H1 (cell line): ENCODE results near the gene SLX1B. TPM values are rescaled to one million over a fixed set of nuclear protein-coding genes. Genes with fewer than 3 reads are reported as not detected.
"Not testable (repeated sequence)": the region's sequence is repeated elsewhere in the genome, so short reads cannot be mapped to it uniquely, and the experiment has no call there.

ENCODE experiments used
- CTCF ChIA-PET: fragments of 300-600 bp; sonication (Branson Sonifier 250); formaldehyde crosslinking; loops from one replicate; lab custom pipeline; 2021; ENCODE audit not compliant: partially characterized antibody; lab: Charles Lee
- POLR2A ChIA-PET: fragments of 300-600 bp; sonication (Branson Sonifier 250); formaldehyde crosslinking; loops from one replicate; lab custom pipeline; 2021; ENCODE audit warnings: inconsistent platforms; ENCODE audit not compliant: partially characterized antibody; lab: Charles Lee
- DNase-seq, 2 experiments: peaks; one replicate each; pipeline versions ENCODE4 v3.0.0 to v3.0.0-alpha.2; 2010 to 2022; ENCODE audit warnings: low spot score in 2 of 2, low read depth in 1 of 2, mixed read lengths in 1 of 2
- FAIRE-seq: peaks from 2 replicates; lab custom pipeline; 2011; peaks lifted over from hg19 to GRCh38; lab: Jason Lieb, UNC
- H2AFZ ChIP-seq: 2 replicates; pipeline ENCODE4 v1.8.1; 2012; ENCODE audit warnings: low read length, inconsistent platforms
- H2AK5ac ChIP-seq: 2 replicates; pipeline ENCODE4 v1.6.1; 2013; ENCODE audit warnings: low read depth, low read length
- H2BK120ac ChIP-seq: replicated peaks from 2 replicates; pipeline ENCODE3; 2013; ENCODE audit warnings: low read depth, low read length, inconsistent platforms
- H2BK12ac ChIP-seq: 2 replicates; pipeline ENCODE4 v1.6.1; 2013; ENCODE audit warnings: low read depth, low read length
- H2BK15ac ChIP-seq: 2 replicates; pipeline ENCODE4 v1.6.1; 2013; ENCODE audit warnings: low read length
- H2BK20ac ChIP-seq: 2 replicates; pipeline ENCODE4 v1.6.1; 2013; ENCODE audit warnings: low read length
- H2BK5ac ChIP-seq: 2 replicates; pipeline ENCODE4 v1.6.1; 2013; ENCODE audit warnings: low read depth, low read length
- H3K14ac ChIP-seq: 2 replicates; pipeline ENCODE4 v1.6.1; 2013; ENCODE audit warnings: inconsistent platforms; ENCODE audit not compliant: insufficient read length
- H3K18ac ChIP-seq: 2 replicates; pipeline ENCODE4 v1.6.1; 2013; ENCODE audit warnings: low read length; ENCODE audit errors: extremely low read depth
- H3K23ac ChIP-seq: 2 replicates; pipeline ENCODE4 v1.6.1; 2013; ENCODE audit warnings: inconsistent platforms; ENCODE audit not compliant: insufficient read length
- H3K23me2 ChIP-seq: 2 replicates; pipeline ENCODE4 v1.6.1; 2013; ENCODE audit warnings: low read depth, low read length
- H3K27ac ChIP-seq: 2 replicates; pipeline ENCODE4 v1.6.1; 2011; ENCODE audit warnings: low read depth, low read length, inconsistent platforms
- H3K27me3 ChIP-seq, 4 experiments: replicated peaks in 1 of 4; 1 replicate in 1 of 4; 2 replicates in 3 of 4; pipeline versions ENCODE4 v1.6.1 to v1.8.1; 2011 to 2013; ENCODE audit warnings: low read length in 3 of 4, mild to moderate bottlenecking in 3 of 4, inconsistent platforms in 2 of 4, mixed read lengths in 2 of 4, moderate library complexity in 1 of 4; ENCODE audit not compliant: control insufficient read depth in 3 of 4, insufficient read depth in 3 of 4; ENCODE audit errors: extremely low read depth in 1 of 4
- H3K36me3 ChIP-seq, 4 experiments: 2 replicates each; pipeline versions ENCODE4 v1.6.1 to v1.8.1; 2011 to 2013; ENCODE audit warnings: mild to moderate bottlenecking in 4 of 4, low read length in 3 of 4, moderate library complexity in 2 of 4, control low read depth in 1 of 4, inconsistent platforms in 1 of 4; ENCODE audit not compliant: insufficient read depth in 4 of 4, control insufficient read depth in 2 of 4
- H3K4ac ChIP-seq: replicated peaks from 2 replicates; pipeline ENCODE3; 2013; ENCODE audit warnings: low read length, low read depth, mixed read lengths, inconsistent platforms; ENCODE audit not compliant: insufficient read length
- H3K4me1 ChIP-seq, 4 experiments: replicated peaks in 1 of 4; 1 replicate in 1 of 4; 2 replicates in 3 of 4; pipeline versions ENCODE4 v1.6.1 to v1.8.1; 2011 to 2013; ENCODE audit warnings: low read length in 3 of 4, inconsistent platforms in 2 of 4, mixed read lengths in 1 of 4; ENCODE audit not compliant: insufficient read depth in 4 of 4, control insufficient read depth in 3 of 4
- H3K4me2 ChIP-seq, 2 experiments: 2 replicates each; pipeline versions ENCODE4 v1.6.1 to v1.8.1; 2011 to 2013; ENCODE audit warnings: low read depth in 2 of 2, low read length in 2 of 2, control low read depth in 1 of 2, inconsistent platforms in 1 of 2, mild to moderate bottlenecking in 1 of 2; ENCODE audit not compliant: insufficient read depth in 1 of 2
- H3K4me3 ChIP-seq, 4 experiments: fragments of 200-600, 300-600 bp in 1 of 4; sonication (generic), shearing (Covaris generic), sonication (Bioruptor Twin) in 1 of 4; 2 replicates each; pipeline versions ENCODE4 v1.5.1 to v1.8.1; 2011 to 2016; ENCODE audit warnings: low read length in 4 of 4, low read depth in 3 of 4, control low read depth in 2 of 4, inconsistent platforms in 2 of 4, mild to moderate bottlenecking in 2 of 4, mixed read lengths in 1 of 4, moderate library complexity in 1 of 4; ENCODE audit not compliant: insufficient read depth in 2 of 4; ENCODE audit errors: extremely low read depth in 1 of 4
- H3K56ac ChIP-seq: replicated peaks from 2 replicates; pipeline ENCODE3; 2013; ENCODE audit warnings: low read depth, mild to moderate bottlenecking, mixed read lengths, low read length, inconsistent platforms; ENCODE audit not compliant: insufficient read length
- H3K79me1 ChIP-seq: 2 replicates; pipeline ENCODE4 v1.6.1; 2013; ENCODE audit warnings: low read depth, low read length, control low read depth
- H3K79me2 ChIP-seq, 2 experiments: 2 replicates each; pipeline versions ENCODE4 v1.6.1 to v1.8.1; 2012 to 2013; ENCODE audit warnings: low read length in 2 of 2, mild to moderate bottlenecking in 2 of 2, inconsistent platforms in 1 of 2; ENCODE audit not compliant: insufficient read depth in 2 of 2, control insufficient read depth in 1 of 2
- H3K9ac ChIP-seq, 4 experiments: replicated peaks in 1 of 4; 1 replicate in 1 of 4; 2 replicates in 3 of 4; pipeline versions ENCODE4 v1.6.1 to v1.8.1; 2011 to 2013; ENCODE audit warnings: low read depth in 3 of 4, low read length in 3 of 4, control low read depth in 2 of 4, mild to moderate bottlenecking in 2 of 4, moderate library complexity in 2 of 4, inconsistent platforms in 1 of 4; ENCODE audit errors: extremely low read depth in 1 of 4
- H3K9me3 ChIP-seq, 2 experiments: 2 replicates each; pipeline versions ENCODE4 v1.6.1 to v1.8.1; 2012 to 2013; ENCODE audit warnings: mild to moderate bottlenecking in 2 of 2, moderate library complexity in 2 of 2, control low read depth in 1 of 2, inconsistent platforms in 1 of 2, low read depth in 1 of 2, low read length in 1 of 2, mixed read lengths in 1 of 2; ENCODE audit not compliant: insufficient read depth in 2 of 2
- H4K20me1 ChIP-seq, 2 experiments: replicated peaks in 1 of 2; 2 replicates each; pipeline versions ENCODE3 to v1.8.1; 2011 to 2013; ENCODE audit warnings: inconsistent platforms in 2 of 2, low read length in 2 of 2, mild to moderate bottlenecking in 1 of 2; ENCODE audit not compliant: insufficient read depth in 2 of 2, control insufficient read depth in 1 of 2
- H4K5ac ChIP-seq: 2 replicates; pipeline ENCODE4 v1.6.1; 2013; ENCODE audit warnings: low read length, low read depth, mixed read lengths, inconsistent platforms; ENCODE audit not compliant: insufficient read length
- H4K8ac ChIP-seq: 2 replicates; pipeline ENCODE4 v1.8.0; 2013; ENCODE audit warnings: mild to moderate bottlenecking, moderate library complexity, low read length, inconsistent platforms; ENCODE audit not compliant: insufficient read depth; ENCODE audit errors: extremely low read depth
- H4K91ac ChIP-seq: replicated peaks from 2 replicates; pipeline ENCODE3; 2013; ENCODE audit warnings: low read length, mixed read lengths, inconsistent platforms; ENCODE audit not compliant: insufficient read length
- WGBS, 2 experiments: shearing (Covaris generic) in 1 of 2; methylation state at CpG; one replicate each; pipeline versions ENCODE4 v1.1.6 to v1.1.7; 2013 to 2015; ENCODE audit warnings: low lambda C conversion rate in 2 of 2, mixed read lengths in 2 of 2, inconsistent platforms in 1 of 2, low coverage in 1 of 2, missing lambda C conversion rate in 1 of 2; ENCODE audit not compliant: insufficient replicate concordance in 2 of 2, insufficient coverage in 1 of 2, insufficient read length in 1 of 2; ENCODE audit errors: extremely low coverage in 1 of 2, missing lambda C conversion rate in 1 of 2; 5-methylcytosine and 5-hydroxymethylcytosine counted together
- polyA plus RNA-seq, 7 experiments: library from polyadenylated mRNA; depleted of rRNA in 3 of 7; stranded (reverse) in 5 of 7; unstranded in 2 of 7; fragments of >200 nt in 5 of 7; fragments of 200-250 nt in 2 of 7; gene quantifications; 1 replicate in 5 of 7; 2 replicates in 1 of 7; 4 replicates in 1 of 7; pipeline versions ENCODE4 v1.2.1 to v1.2.3, GENCODE V29; 2011 to 2013; ENCODE audit warnings: missing spikeins in 2 of 7, mixed read lengths in 2 of 7
- total RNA-seq: library from RNA; stranded (reverse); fragmentation: NEBNext Ultra II Directional; extraction: Animal tissue kit (Norgen Biotek cat#: 25700); gene quantifications from 2 replicates; pipeline ENCODE4 v1.2.1, GENCODE V29; 2021

Gene SLX1B
- total and polyA plus RNA-seq, 2 of the 8 experiments (the other 6 are each of a cell fraction or from before 2014, with no cell fraction given), result 47.9 to 101 TPM

DNA sequence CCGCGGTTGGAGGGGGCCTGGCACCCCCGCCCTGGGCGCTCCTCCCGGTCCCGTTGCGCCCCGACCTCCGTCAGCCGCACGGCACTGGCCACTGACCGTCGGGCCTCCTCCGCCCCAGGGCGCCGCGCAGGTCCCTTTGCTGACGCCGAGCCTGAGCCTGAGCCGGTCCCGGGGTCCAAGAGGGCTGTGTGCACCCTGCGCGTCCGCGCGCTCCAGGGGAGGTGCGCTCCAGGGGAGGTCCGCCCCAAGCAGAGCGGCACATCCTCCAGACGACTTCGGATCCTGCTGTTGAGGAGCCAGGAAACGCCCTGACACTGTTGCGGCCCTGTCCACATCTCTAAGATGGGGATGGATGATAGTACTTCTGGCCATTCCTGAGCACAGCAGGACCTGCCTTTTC is 12.6 kb downstream of the SLX1B start:
- H4K20me1 ChIP-seq, H3K56ac ChIP-seq, DNase-seq, H3K18ac ChIP-seq, H4K91ac ChIP-seq, POLR2A ChIA-PET, H3K23ac ChIP-seq, H2BK20ac ChIP-seq, H3K79me2 ChIP-seq, H4K5ac ChIP-seq, H3K27ac ChIP-seq, H2AFZ ChIP-seq, H3K9me3 ChIP-seq, H3K4me1 ChIP-seq, H2BK12ac ChIP-seq, H2BK15ac ChIP-seq, H3K36me3 ChIP-seq, H3K4me2 ChIP-seq, H3K14ac ChIP-seq, H4K8ac ChIP-seq, FAIRE-seq, H3K4ac ChIP-seq, H3K79me1 ChIP-seq, CTCF ChIA-PET, H3K4me3 ChIP-seq, H2BK120ac ChIP-seq, H3K9ac ChIP-seq, H2BK5ac ChIP-seq, H2AK5ac ChIP-seq, H3K27me3 ChIP-seq, H3K23me2 ChIP-seq: not testable (repeated sequence)
- no CpG with 5 or more reads among the region's 33 CpGs for WGBS, 2 experiments

- FAIRE-seq, result not testable (repeated sequence)
Measured at GRCh38 chr16:29467654-29468366, 13.5 kb downstream of the SLX1B start.

More at GRCh38 chr16:29467654-29468366, 13.5 kb downstream of the SLX1B start:
- H3K18ac ChIP-seq, H3K23me2 ChIP-seq, H4K8ac ChIP-seq, POLR2A ChIA-PET, H2AFZ ChIP-seq, DNase-seq, H3K36me3 ChIP-seq, H3K14ac ChIP-seq, H4K5ac ChIP-seq, H2BK15ac ChIP-seq, H3K4ac ChIP-seq, H2BK5ac ChIP-seq, H2AK5ac ChIP-seq, H2BK20ac ChIP-seq, H4K91ac ChIP-seq, H4K20me1 ChIP-seq, H3K79me2 ChIP-seq, H3K4me2 ChIP-seq, H3K9ac ChIP-seq, H3K79me1 ChIP-seq, H3K27me3 ChIP-seq, H3K4me3 ChIP-seq, H3K27ac ChIP-seq, H2BK120ac ChIP-seq, H3K9me3 ChIP-seq, H2BK12ac ChIP-seq, H3K56ac ChIP-seq, H3K4me1 ChIP-seq, H3K23ac ChIP-seq: not testable (repeated sequence)
- CTCF ChIA-PET, result interaction anchor here (0.6 kb wide), 1 partner anchor 1219 kb away, joined by 3 read pairs; no protein-coding TSS in a partner anchor
- no CpG with 5 or more reads among the region's 10 CpGs for WGBS, 2 experiments
